A673 (cell line): Measurements from ENCODE around the gene MGMT. TPM values are rescaled to one million over a fixed set of nuclear protein-coding genes. Genes with fewer than 3 reads are reported as not detected.

ENCODE experiments used
- BruUV-seq: library from RNA; stranded (reverse); fragments of 400-500 nt; replicated peaks from 2 replicates; lab custom pipeline; 2021; lab: Mats Ljungman, UMichigan
- CTCF ChIA-PET: fragments of 300-600 bp; sonication (Branson Sonifier 250); formaldehyde crosslinking; loops from one replicate; lab custom pipeline; 2022; ENCODE audit warnings: antibody characterized with exemption; lab: Charles Lee
- POLR2A ChIA-PET: fragments of 300-600 bp; sonication (Branson Sonifier 250); formaldehyde crosslinking; loops from one replicate; lab custom pipeline; 2022; ENCODE audit warnings: antibody characterized with exemption; ENCODE audit not compliant: low non-redundant PET; lab: Charles Lee
- DNase-seq: peaks from one replicate; pipeline ENCODE4 v3.0.0-alpha.2; 2015; ENCODE audit warnings: low spot score
- H3K27ac ChIP-seq: fragments of 200-600 bp; sonication (generic); 2 replicates; pipeline ENCODE4 v1.5.1; 2016; ENCODE audit warnings: mixed run types, low read depth, mild to moderate bottlenecking, mixed read lengths, antibody characterized with exemption, low read length; ENCODE audit not compliant: poor library complexity, severe bottlenecking
- H3K27me3 ChIP-seq: fragments of 200-600 bp; sonication (generic); replicated peaks from 2 replicates; pipeline ENCODE4 v1.6.1; 2017; ENCODE audit warnings: mixed run types, low read depth, mild to moderate bottlenecking, mixed read lengths, antibody characterized with exemption, low read length; ENCODE audit not compliant: insufficient read depth, poor library complexity
- H3K36me3 ChIP-seq: fragments of 200-600 bp; sonication (generic); 2 replicates; pipeline ENCODE4 v1.6.1; 2016; ENCODE audit warnings: mixed run types, mild to moderate bottlenecking, mixed read lengths, antibody characterized with exemption, low read length; ENCODE audit not compliant: insufficient read depth, poor library complexity, severe bottlenecking
- H3K4me1 ChIP-seq: fragments of 200-600 bp; sonication (generic); 2 replicates; pipeline ENCODE4 v1.6.1; 2017; ENCODE audit warnings: mixed run types, mild to moderate bottlenecking, mixed read lengths, antibody characterized with exemption, low read length; ENCODE audit not compliant: insufficient read depth, poor library complexity, severe bottlenecking
- H3K4me3 ChIP-seq: fragments of 200-600 bp; sonication (generic); 2 replicates; pipeline ENCODE4 v1.5.1; 2016; ENCODE audit warnings: low read depth, mixed run types, mild to moderate bottlenecking, mixed read lengths, low read length; ENCODE audit not compliant: poor library complexity, severe bottlenecking
- H3K9me3 ChIP-seq: fragments of 200-600 bp; sonication (generic); 2 replicates; pipeline ENCODE4 v1.6.1; 2016; ENCODE audit warnings: mixed run types, low read depth, mild to moderate bottlenecking, mixed read lengths, antibody characterized with exemption, low read length; ENCODE audit not compliant: poor library complexity, severe bottlenecking
- EZH2 ChIP-seq: fragments of 200-600 bp; sonication (generic); IDR thresholded peaks from 2 replicates; pipeline ENCODE4 v1.6.1; 2017; ENCODE audit warnings: borderline replicate concordance, low read depth, mild to moderate bottlenecking, mixed read lengths, antibody characterized with exemption, low read length; ENCODE audit not compliant: poor library complexity, severe bottlenecking
- intact Hi-C: fragments of 100-400 bp; cut with micrococcal nuclease; formaldehyde crosslinking; loops from one replicate; pipeline ENCODE4 v1.10.0; 2022; ENCODE audit not compliant: unreplicated experiment
- total RNA-seq: library from RNA; stranded (reverse); gene quantifications from 2 replicates; pipeline ENCODE4 v1.2.3, GENCODE V29; 2021
- TF ChIP-seq, protein P1 (sequence below): fragments of 300-800, 200-600 bp; sonication (generic); conservative IDR thresholded peaks from 2 replicates; pipeline ENCODE4 v1.5.1; 2017; ENCODE audit warnings: low read depth, mild to moderate bottlenecking, antibody characterized with exemption, low read length, moderate library complexity, mixed read lengths

MGMT gene
- total RNA-seq, 1 experiment from 2014 or later = 19.5 TPM

- ChIA-PET POLR2A (no interaction called here), CTCF (no interaction called here)
- intact Hi-C loops = no loop called here
- BruUV-seq = no TSS peak
- DNase-seq = no peak
- TF ChIP-seq, protein P1, sequence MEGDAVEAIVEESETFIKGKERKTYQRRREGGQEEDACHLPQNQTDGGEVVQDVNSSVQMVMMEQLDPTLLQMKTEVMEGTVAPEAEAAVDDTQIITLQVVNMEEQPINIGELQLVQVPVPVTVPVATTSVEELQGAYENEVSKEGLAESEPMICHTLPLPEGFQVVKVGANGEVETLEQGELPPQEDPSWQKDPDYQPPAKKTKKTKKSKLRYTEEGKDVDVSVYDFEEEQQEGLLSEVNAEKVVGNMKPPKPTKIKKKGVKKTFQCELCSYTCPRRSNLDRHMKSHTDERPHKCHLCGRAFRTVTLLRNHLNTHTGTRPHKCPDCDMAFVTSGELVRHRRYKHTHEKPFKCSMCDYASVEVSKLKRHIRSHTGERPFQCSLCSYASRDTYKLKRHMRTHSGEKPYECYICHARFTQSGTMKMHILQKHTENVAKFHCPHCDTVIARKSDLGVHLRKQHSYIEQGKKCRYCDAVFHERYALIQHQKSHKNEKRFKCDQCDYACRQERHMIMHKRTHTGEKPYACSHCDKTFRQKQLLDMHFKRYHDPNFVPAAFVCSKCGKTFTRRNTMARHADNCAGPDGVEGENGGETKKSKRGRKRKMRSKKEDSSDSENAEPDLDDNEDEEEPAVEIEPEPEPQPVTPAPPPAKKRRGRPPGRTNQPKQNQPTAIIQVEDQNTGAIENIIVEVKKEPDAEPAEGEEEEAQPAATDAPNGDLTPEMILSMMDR = no peak
- no peak for TF ChIP-seq EZH2
- H3K9me3 ChIP-seq = no peaks in the 10 kb centered on the region
- H3K36me3 ChIP-seq = no peaks in the 10 kb centered on the region
- H3K4me1 ChIP-seq = no peaks in the 10 kb centered on the region
- H3K27me3 ChIP-seq = no peaks in the 10 kb centered on the region
- H3K27ac ChIP-seq = no peak overlapping the region
- H3K4me3 ChIP-seq = no peak overlapping the region
These were observed 95.4 kb downstream of the MGMT start for GRCh38 chr10:129562487-129562886.

DNA sequence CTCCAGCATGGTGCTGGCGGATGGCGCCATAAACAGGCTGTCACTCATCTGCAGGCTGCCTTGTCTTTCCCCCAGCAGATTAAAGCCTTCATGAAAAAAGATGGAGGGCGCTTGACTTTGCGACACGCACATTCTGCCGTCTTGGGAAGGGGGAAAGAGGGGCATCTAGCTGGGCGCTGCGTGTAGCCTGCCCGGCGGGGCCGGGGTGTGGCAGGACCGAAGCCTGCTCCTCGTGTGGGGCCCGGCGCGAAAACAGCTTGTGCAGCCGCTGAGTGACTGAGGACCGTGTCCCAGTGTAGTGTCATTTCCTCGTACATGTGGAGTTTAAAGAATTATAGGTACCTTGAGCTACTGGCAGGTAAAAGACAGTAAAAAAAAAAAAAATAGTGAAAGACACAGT, 97.9 kb downstream of the MGMT start:
- ChIA-PET CTCF (no interaction called here), POLR2A (no interaction called here)
- Histone ChIP-seq H3K36me3 (no peaks in the 10 kb centered on the region), H3K27me3 (no peaks in the 10 kb centered on the region), H3K27ac (no peak overlapping the region), H3K4me3 (no peak overlapping the region), H3K4me1 (no peaks in the 10 kb centered on the region), H3K9me3 (no peaks in the 10 kb centered on the region)
- BruUV-seq = no TSS peak
- intact Hi-C loops = no loop called here
- TF ChIP-seq, protein P1 = no peak
- TF ChIP-seq EZH2 = no peak
- no peak for DNase-seq

DNA sequence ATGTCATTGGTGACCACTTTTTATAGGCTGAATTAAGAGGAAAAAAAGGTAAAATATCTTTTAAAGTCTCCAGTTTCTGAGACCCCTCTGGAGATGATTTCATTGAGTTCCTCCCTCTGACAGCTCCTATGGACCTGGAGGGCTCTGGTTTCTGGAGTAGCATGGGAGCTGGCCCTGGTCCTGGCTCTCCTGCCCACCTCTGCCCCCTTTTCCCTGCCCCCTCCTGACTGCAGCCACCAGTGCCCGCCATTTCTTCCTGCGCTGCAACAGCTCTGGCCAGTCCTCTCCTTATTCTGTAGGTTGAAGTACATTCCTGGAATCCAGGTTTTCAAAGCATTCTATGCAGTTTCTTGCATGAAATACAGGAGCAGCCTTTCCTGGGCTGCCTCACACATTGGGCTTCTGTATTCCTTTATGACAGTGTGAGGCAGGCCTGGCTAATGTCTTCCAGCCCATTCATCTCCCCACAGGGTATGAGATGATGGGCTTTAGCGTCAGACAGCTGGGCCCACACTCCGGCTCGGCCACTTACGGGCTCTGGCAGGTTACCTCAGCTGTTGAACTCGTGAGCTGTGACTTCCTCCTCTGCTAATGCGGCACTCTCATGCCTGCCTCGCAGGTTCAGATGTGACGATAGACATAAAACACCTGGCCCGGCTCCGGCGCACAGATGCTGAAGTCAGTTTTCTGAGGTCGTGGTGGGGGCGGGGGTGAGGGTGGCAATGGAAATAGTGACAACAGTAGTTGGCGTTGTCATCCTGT, 101.7 kb downstream of the MGMT start:
- no peak overlapping the region for H3K4me3 ChIP-seq
- no peaks in the 10 kb centered on the region for H3K9me3 ChIP-seq
- H3K36me3 ChIP-seq = no peaks in the 10 kb centered on the region
- CTCF ChIA-PET = no interaction called here
- POLR2A ChIA-PET = no interaction called here
- no TSS peak for BruUV-seq
- no peak overlapping the region for H3K27ac ChIP-seq
- no peaks in the 10 kb centered on the region for H3K27me3 ChIP-seq
- H3K4me1 ChIP-seq = no peaks in the 10 kb centered on the region
- DNase-seq = no peak
- TF ChIP-seq, protein P1 = no peak
- no peak for TF ChIP-seq EZH2
- intact Hi-C loops = no loop called here
